Keratinocyte (primary cell): ENCODE measurements around the gene BBX. TPM values are rescaled to one million over a fixed set of nuclear protein-coding genes. Genes with fewer than 3 reads are reported as not detected.

Source experiments
- DNase-seq: peaks from one replicate; pipeline ENCODE4 v3.0.0-alpha.2; 2011; ENCODE audit warnings: low read depth, missing footprints, low spot score
- FAIRE-seq: peaks from 2 replicates; lab custom pipeline; 2011; peaks lifted over from hg19 to GRCh38; lab: Jason Lieb, UNC
- H2AFZ ChIP-seq: 2 replicates; pipeline ENCODE4 v1.6.0; 2012; ENCODE audit warnings: low read length, control low read depth, inconsistent platforms; ENCODE audit not compliant: control insufficient read depth
- H3K27ac ChIP-seq: 2 replicates; pipeline ENCODE4 v1.5.1; 2011; ENCODE audit warnings: low read length; ENCODE audit not compliant: control insufficient read depth, insufficient read depth
- H3K27me3 ChIP-seq: 3 replicates; pipeline ENCODE4 v1.6.0; 2011; ENCODE audit warnings: low read length; ENCODE audit not compliant: control insufficient read depth, insufficient read depth; ENCODE audit errors: extremely low read depth
- H3K36me3 ChIP-seq, 2 experiments: 2 replicates in 1 of 2; 3 replicates in 1 of 2; pipeline ENCODE4 v1.5.1; 2011; ENCODE audit warnings: low read length in 2 of 2, mild to moderate bottlenecking in 1 of 2; ENCODE audit not compliant: control insufficient read depth in 2 of 2, insufficient read depth in 2 of 2; ENCODE audit errors: extremely low read depth in 1 of 2
- H3K4me1 ChIP-seq: 3 replicates; pipeline ENCODE4 v1.5.1; 2011; ENCODE audit warnings: low read length; ENCODE audit not compliant: control insufficient read depth, insufficient read depth; ENCODE audit errors: extremely low read depth
- H3K4me2 ChIP-seq: 3 replicates; pipeline ENCODE4 v1.6.0; 2011; ENCODE audit warnings: low read depth, low read length; ENCODE audit not compliant: control insufficient read depth, insufficient read depth; ENCODE audit errors: extremely low read depth
- H3K4me3 ChIP-seq, 3 experiments: fragments of 200-600 bp in 1 of 3; sonication (generic) in 1 of 3; 2 replicates in 2 of 3; 3 replicates in 1 of 3; pipeline ENCODE4 v1.5.1; 2011 to 2016; ENCODE audit warnings: low read length in 3 of 3, mild to moderate bottlenecking in 3 of 3, control low read depth in 2 of 3, inconsistent platforms in 1 of 3, low read depth in 1 of 3, mixed read lengths in 1 of 3, mixed run types in 1 of 3, moderate library complexity in 1 of 3; ENCODE audit not compliant: control insufficient read depth in 2 of 3, insufficient read depth in 2 of 3; ENCODE audit errors: extremely low read depth in 1 of 3
- H3K79me2 ChIP-seq: 2 replicates; pipeline ENCODE4 v1.6.0; 2012; ENCODE audit warnings: low read length; ENCODE audit not compliant: control insufficient read depth, insufficient read depth
- H3K9ac ChIP-seq: 3 replicates; pipeline ENCODE4 v1.6.0; 2011; ENCODE audit warnings: low read length; ENCODE audit not compliant: control insufficient read depth, insufficient read depth; ENCODE audit errors: extremely low read depth
- H3K9me1 ChIP-seq: 3 replicates; pipeline ENCODE4 v1.6.0; 2011; ENCODE audit warnings: low read length; ENCODE audit not compliant: control insufficient read depth, insufficient read depth; ENCODE audit errors: extremely low read depth
- H3K9me3 ChIP-seq: 2 replicates; pipeline ENCODE4 v1.5.1; 2012; ENCODE audit warnings: low read depth, low read length; ENCODE audit not compliant: control insufficient read depth
- H4K20me1 ChIP-seq: 3 replicates; pipeline ENCODE4 v1.6.0; 2011; ENCODE audit warnings: low read length; ENCODE audit not compliant: control insufficient read depth, insufficient read depth; ENCODE audit errors: extremely low read depth
- CTCF ChIP-seq, 3 experiments: IDR thresholded peaks in 1 of 3; conservative IDR thresholded peaks in 1 of 3; optimal IDR thresholded peaks in 1 of 3; 2 replicates in 2 of 3; 3 replicates in 1 of 3; pipeline versions ENCODE3 to v1.5.1; 2011; ENCODE audit warnings: low read length in 3 of 3, mild to moderate bottlenecking in 3 of 3, moderate library complexity in 2 of 3, control low read depth in 1 of 3, inconsistent platforms in 1 of 3; ENCODE audit not compliant: insufficient read depth in 2 of 3; ENCODE audit errors: extremely low read depth in 1 of 3
- EZH2 ChIP-seq: IDR thresholded peaks from one replicate; pipeline ENCODE4 v1.6.1; 2012; ENCODE audit warnings: inconsistent platforms, mild to moderate bottlenecking, low read length, moderate library complexity
- dilution Hi-C: fragments of 300-500 bp; cut with MboI; formaldehyde crosslinking; loops from one replicate; pipeline ENCODE4 v1.7.0; 2020; ENCODE audit warnings: low sequenced_read_pairs; ENCODE audit not compliant: extremely low pct_ligation_motif_present
- polyA plus RNA-seq, 5 experiments: library from polyadenylated mRNA; depleted of rRNA in 3 of 5; stranded (reverse) in 3 of 5; stranded (forward) in 1 of 5; unstranded in 1 of 5; fragments of >200 nt; gene quantifications; 1 replicate in 1 of 5; 2 replicates in 3 of 5; 3 replicates in 1 of 5; pipeline versions ENCODE4 v1.2.1 to v1.2.3, GENCODE V29; 2011 to 2012; ENCODE audit warnings: missing spikeins in 2 of 5, low read depth in 1 of 5, low replicate concordance in 1 of 5

The BBX gene
- polyA plus RNA-seq, 1 donor (not counting 4 experiments of a cell fraction or from before 2014, with no cell fraction given) = 43.4 TPM

- H3K27ac ChIP-seq = no peak overlapping the region
- FAIRE-seq (no peak), DNase-seq (no peak)
- H3K36me3 ChIP-seq = no peaks in the 10 kb centered on the region
- no peaks in the 10 kb centered on the region for H3K79me2 ChIP-seq
- no peaks in the 10 kb centered on the region for H3K4me1 ChIP-seq
- H3K4me2 ChIP-seq = no peak overlapping the region
- H3K9me1 ChIP-seq = no peaks in the 10 kb centered on the region
- no peak for TF ChIP-seq EZH2
- TF ChIP-seq CTCF (optimal IDR thresholded peaks at IDR 0.05 in 1 of 3, IDR thresholded peaks at IDR 0.05 in 1 of 3, conservative IDR thresholded peaks at IDR 0.05 in 1 of 3; ENCODE audit: extremely low read depth in 1 of 3, insufficient read depth in 2 of 3, low read length in 3 of 3) = no peak
- no peak overlapping the region for H3K4me3 ChIP-seq
- H3K27me3 ChIP-seq = no peaks in the 10 kb centered on the region
- dilution Hi-C loops = no loop called here
- H3K9ac ChIP-seq = no peak overlapping the region
- H4K20me1 ChIP-seq = no peaks in the 10 kb centered on the region
- H2AFZ ChIP-seq = no peak overlapping the region
- no peaks in the 10 kb centered on the region for H3K9me3 ChIP-seq
Observed at GRCh38 chr3:107581230-107581629, 58.5 kb downstream of the BBX start.

GRCh38 chr3:107588217-107588616, 65.5 kb downstream of the BBX start:
- Histone ChIP-seq H3K27me3 (no peaks in the 10 kb centered on the region), H3K27ac (no peak overlapping the region), H3K4me3 (no peak overlapping the region), H4K20me1 (no peaks in the 10 kb centered on the region), H3K9me3 (no peaks in the 10 kb centered on the region), H3K9ac (no peak overlapping the region), H3K4me2 (no peak overlapping the region), H3K9me1 (no peaks in the 10 kb centered on the region), H3K36me3 (no peaks in the 10 kb centered on the region), H3K4me1 (no peaks in the 10 kb centered on the region), H2AFZ (no peak overlapping the region), H3K79me2 (no peaks in the 10 kb centered on the region)
- TF ChIP-seq CTCF (optimal IDR thresholded peaks at IDR 0.05 in 1 of 3, IDR thresholded peaks at IDR 0.05 in 1 of 3, conservative IDR thresholded peaks at IDR 0.05 in 1 of 3; ENCODE audit: extremely low read depth in 1 of 3, insufficient read depth in 2 of 3, low read length in 3 of 3) (no peak), EZH2 (no peak)
- dilution Hi-C loops = no loop called here
- peak; percentile 23 for FAIRE-seq
- DNase-seq = no peak
